ENCODE data around the gene TMPRSS4. TPM values are rescaled to one million over a fixed set of nuclear protein-coding genes. Genes with fewer than 3 reads are reported as not detected.
"Not testable (repeated sequence)": the region's sequence is repeated elsewhere in the genome, so short reads cannot be mapped to it uniquely, and the experiment has no call there.

TMPRSS4 gene
- total RNA-seq, 2 donors from 2014 or later: 6.5 TPM; not detected in 1

DNA sequence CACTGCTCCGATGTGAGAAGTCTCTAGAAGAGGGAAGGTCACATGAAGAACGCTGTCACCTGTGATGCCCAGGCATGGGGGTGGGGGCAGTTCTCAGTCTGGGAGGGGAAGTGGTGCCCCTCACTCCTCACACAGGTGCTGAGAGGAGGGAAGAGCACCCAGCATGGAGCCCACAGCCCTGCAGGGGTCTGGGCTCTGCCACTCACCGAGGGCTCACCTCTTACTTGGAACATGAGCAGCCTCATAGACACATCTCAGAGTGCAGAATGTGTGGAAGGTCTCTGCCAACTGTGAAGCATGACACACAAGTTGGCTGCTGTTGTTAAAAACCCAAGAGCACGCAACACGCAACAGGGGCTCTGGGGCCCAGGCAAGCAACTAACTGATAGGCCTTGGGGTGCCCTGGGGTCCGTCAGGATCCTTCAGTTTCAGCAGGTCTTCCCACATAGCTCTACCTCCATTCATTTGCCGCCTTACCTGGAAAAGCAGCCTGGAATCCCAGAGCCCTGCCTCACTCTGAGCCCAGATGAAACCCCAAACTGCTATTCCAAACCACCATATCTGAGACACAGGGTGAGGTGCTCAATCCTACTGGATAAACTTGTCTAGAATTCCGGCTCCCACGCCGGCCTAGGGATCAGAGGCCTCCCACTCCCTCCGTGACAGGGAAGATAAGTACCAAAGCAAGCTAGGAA is 17.5 kb upstream of the TMPRSS4 start:
- 73 to 78% methylated on average over 8 to 11 of the region's 11 CpGs for WGBS, 2 donors
- Histone ChIP-seq H3K4me3 (no peak overlapping the region), H3K9me3 (no peaks in the 10 kb centered on the region), H3K27me3 (no peaks in the 10 kb centered on the region), H3K4me1 (no peaks in the 10 kb centered on the region), H3K36me3 (replicated peaks in 1 of 2; ENCODE audit: insufficient read depth in 1 of 2, low read depth in 2 of 2) (no peaks in the 10 kb centered on the region), H3K27ac (no peak overlapping the region)
- no peak for ATAC-seq
- TF ChIP-seq, protein P1, sequence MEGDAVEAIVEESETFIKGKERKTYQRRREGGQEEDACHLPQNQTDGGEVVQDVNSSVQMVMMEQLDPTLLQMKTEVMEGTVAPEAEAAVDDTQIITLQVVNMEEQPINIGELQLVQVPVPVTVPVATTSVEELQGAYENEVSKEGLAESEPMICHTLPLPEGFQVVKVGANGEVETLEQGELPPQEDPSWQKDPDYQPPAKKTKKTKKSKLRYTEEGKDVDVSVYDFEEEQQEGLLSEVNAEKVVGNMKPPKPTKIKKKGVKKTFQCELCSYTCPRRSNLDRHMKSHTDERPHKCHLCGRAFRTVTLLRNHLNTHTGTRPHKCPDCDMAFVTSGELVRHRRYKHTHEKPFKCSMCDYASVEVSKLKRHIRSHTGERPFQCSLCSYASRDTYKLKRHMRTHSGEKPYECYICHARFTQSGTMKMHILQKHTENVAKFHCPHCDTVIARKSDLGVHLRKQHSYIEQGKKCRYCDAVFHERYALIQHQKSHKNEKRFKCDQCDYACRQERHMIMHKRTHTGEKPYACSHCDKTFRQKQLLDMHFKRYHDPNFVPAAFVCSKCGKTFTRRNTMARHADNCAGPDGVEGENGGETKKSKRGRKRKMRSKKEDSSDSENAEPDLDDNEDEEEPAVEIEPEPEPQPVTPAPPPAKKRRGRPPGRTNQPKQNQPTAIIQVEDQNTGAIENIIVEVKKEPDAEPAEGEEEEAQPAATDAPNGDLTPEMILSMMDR (IDR thresholded peaks at IDR 0.05): no peak
- TF ChIP-seq POLR2A (IDR thresholded peaks at IDR 0.05): no peak
- DNase-seq: no peak
- intact Hi-C loops (cut with DNase I): loop anchor here (5.0 to 10.0 kb wide), 3 partner anchors 115 to 615 kb away; no protein-coding TSS in a partner anchor

- Histone ChIP-seq H3K27me3 (no peaks in the 10 kb centered on the region), H3K27ac (no peak overlapping the region), H3K4me1 (no peaks in the 10 kb centered on the region), H3K9me3 (no peaks in the 10 kb centered on the region), H3K36me3 (replicated peaks in 1 of 2; ENCODE audit: insufficient read depth in 1 of 2, low read depth in 2 of 2) (no peaks in the 10 kb centered on the region), H3K4me3 (no peak overlapping the region)
- intact Hi-C loops (cut with DNase I): no loop called here
- WGBS, 2 donors: 68 to 82% methylated on average over 9 to 10 of the region's 10 CpGs
- TF ChIP-seq, protein P1 (IDR thresholded peaks at IDR 0.05): no peak
- no peak for TF ChIP-seq POLR2A (IDR thresholded peaks at IDR 0.05)
- ATAC-seq (no peak), DNase-seq (peak in 2 of 4 donors; percentile 26 to 28)
Observed at GRCh38 chr11:118060081-118060661, 16.7 kb upstream of the TMPRSS4 start.

DNA sequence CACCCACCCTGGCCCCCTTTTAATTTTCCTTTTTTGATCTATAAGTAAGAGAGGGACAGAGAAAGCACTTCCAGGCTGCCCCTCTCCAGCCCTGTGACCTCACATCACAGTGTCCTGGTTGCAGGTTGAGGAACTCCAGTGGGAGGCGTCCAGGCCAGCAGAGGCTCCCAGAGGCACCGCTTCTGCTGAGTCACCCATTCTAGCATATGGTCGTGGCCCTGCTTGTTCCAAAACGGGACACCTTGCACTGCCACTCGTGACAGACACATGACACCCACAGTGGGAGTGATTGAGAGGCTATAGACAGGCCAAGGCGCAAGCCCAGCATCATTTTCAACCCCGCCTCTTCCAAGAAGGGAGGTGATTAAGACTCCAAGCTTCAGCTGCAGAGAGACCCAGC is 16.0 kb upstream of the TMPRSS4 start:
- Histone ChIP-seq H3K4me1 (no peaks in the 10 kb centered on the region), H3K36me3 (replicated peaks in 1 of 2; ENCODE audit: insufficient read depth in 1 of 2, low read depth in 2 of 2) (no peaks in the 10 kb centered on the region), H3K27ac (no peak overlapping the region), H3K27me3 (no peaks in the 10 kb centered on the region), H3K4me3 (no peak overlapping the region), H3K9me3 (no peaks in the 10 kb centered on the region)
- TF ChIP-seq POLR2A (IDR thresholded peaks at IDR 0.05): no peak
- TF ChIP-seq, protein P1 (IDR thresholded peaks at IDR 0.05): no peak
- WGBS, 2 donors: 46 to 57% methylated on average over 3 to 7 of the region's 7 CpGs
- no peak for ATAC-seq
- intact Hi-C loops (cut with DNase I): no loop called here
- DNase-seq: peak in 1 of 4 donors; percentile 31

- no peaks in the 10 kb centered on the region for H3K27me3 ChIP-seq
- no peak for DNase-seq
- H3K36me3 ChIP-seq (replicated peaks in 1 of 2; ENCODE audit: insufficient read depth in 1 of 2, low read depth in 2 of 2): no peaks in the 10 kb centered on the region
- TF ChIP-seq, protein P1 (IDR thresholded peaks at IDR 0.05): no peak
- TF ChIP-seq POLR2A (IDR thresholded peaks at IDR 0.05): no peak
- H3K27ac ChIP-seq: no peak overlapping the region
- H3K9me3 ChIP-seq: no peaks in the 10 kb centered on the region
- 88 to 93% methylated on average over 6 of the region's 6 CpGs for WGBS, 2 donors
- H3K4me1 ChIP-seq: no peaks in the 10 kb centered on the region
- ATAC-seq: no peak
- H3K4me3 ChIP-seq: no peak overlapping the region
- intact Hi-C loops (cut with DNase I): no loop called here
Observed at GRCh38 chr11:118061586-118062125, 15.2 kb upstream of the TMPRSS4 start.

DNA sequence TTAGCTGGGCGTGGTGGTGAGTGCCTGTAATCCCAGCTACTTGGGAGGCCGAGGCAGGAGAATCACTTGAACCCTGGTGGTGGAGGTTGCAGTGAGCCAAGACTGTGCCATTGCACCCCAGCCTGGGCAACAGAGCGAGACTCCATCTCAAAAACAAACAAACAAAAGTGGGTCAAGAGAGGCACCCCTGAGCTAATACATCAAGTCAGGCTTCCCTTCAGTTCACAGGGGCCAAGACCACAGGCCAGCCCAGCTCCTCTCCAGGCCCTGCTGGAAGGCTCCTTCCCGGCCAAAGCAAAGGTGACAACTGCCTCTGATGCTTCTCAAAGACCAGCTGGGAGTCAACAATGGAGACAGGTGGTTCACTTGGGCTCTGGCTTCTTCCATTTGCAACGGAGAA is 14.7 kb upstream of the TMPRSS4 start:
- H3K27ac ChIP-seq; DNase-seq; H3K9me3 ChIP-seq; ATAC-seq; H3K4me3 ChIP-seq; H3K4me1 ChIP-seq; H3K27me3 ChIP-seq; H3K36me3 ChIP-seq (replicated peaks in 1 of 2; ENCODE audit: insufficient read depth in 1 of 2, low read depth in 2 of 2); intact Hi-C loops (cut with DNase I): not testable (repeated sequence)
- WGBS, 2 donors: 86 to 92% methylated on average over 5 of the region's 5 CpGs

GRCh38 chr11:118062631-118063030 is 14.2 kb upstream of the TMPRSS4 start:
- intact Hi-C loops (cut with DNase I); H3K4me1 ChIP-seq; H3K27me3 ChIP-seq; H3K36me3 ChIP-seq (replicated peaks in 1 of 2; ENCODE audit: insufficient read depth in 1 of 2, low read depth in 2 of 2); H3K4me3 ChIP-seq; ATAC-seq; H3K9me3 ChIP-seq; DNase-seq; H3K27ac ChIP-seq: not testable (repeated sequence)
- WGBS, 2 donors: 90 to 97% methylated on average over 5 of the region's 5 CpGs

Measured in body of pancreas (tissue), 4 donors.